Mucosa of descending colon (tissue), 3 donors: ENCODE results near the gene CASP9. TPM values are rescaled to one million over a fixed set of nuclear protein-coding genes. Genes with fewer than 3 reads are reported as not detected.
"Not testable (repeated sequence)": the region's sequence is repeated elsewhere in the genome, so short reads cannot be mapped to it uniquely, and the experiment has no call there.

Experiments used
- ATAC-seq: fragments of 200-7000 bp; cut with Tn5 transposase; one replicate; pipeline ENCODE4 v1.9.1; 2020; ENCODE audit warnings: mild to moderate bottlenecking, moderate library complexity
- DNase-seq, 3 donors: peaks; one replicate each; pipeline ENCODE4 v3.0.0-alpha.2; 2020
- H3K36me3 ChIP-seq: fragments of 200-600 bp; one replicate; pipeline ENCODE4 v1.8.0; 2021; ENCODE audit warnings: low read depth, mild to moderate bottlenecking
- H3K4me1 ChIP-seq: fragments of 200-600 bp; one replicate; pipeline ENCODE4 v1.8.0; 2021; ENCODE audit warnings: low read depth, mild to moderate bottlenecking
- H3K4me3 ChIP-seq: fragments of 200-600 bp; one replicate; pipeline ENCODE4 v1.8.0; 2021; ENCODE audit warnings: mild to moderate bottlenecking
- H3K9me3 ChIP-seq: fragments of 200-600 bp; one replicate; pipeline ENCODE4 v1.8.0; 2021; ENCODE audit warnings: mild to moderate bottlenecking
- intact Hi-C, 2 donors: fragments of 100-400 bp; cut with DNase I in 1 of 2; cut with micrococcal nuclease in 1 of 2; formaldehyde crosslinking; loops; one replicate each; pipeline versions ENCODE4 v1.11.0 to v1.11.1; 2022; cut with DNase I, micrococcal nuclease
- total RNA-seq, 3 donors: library from RNA; stranded (reverse); fragmentation: NEBNext Ultra II Directional in 2 of 3; extraction: Animal tissue kit (Norgen Biotek cat#: 25700) in 2 of 3; gene quantifications; one replicate each; pipeline versions ENCODE4 v1.2.1 to v1.2.4, GENCODE V29; 2021 to 2023
- TF ChIP-seq, protein P1 (sequence below): fragments of 200-600 bp; IDR thresholded peaks from one replicate; pipeline ENCODE4 v1.8.0; 2022; ENCODE audit warnings: antibody characterized with exemption, mild to moderate bottlenecking
- donor health status: DM: no; HTN: no; CAD: no; lungs with moderate emphysema.
- donor health status: DM: no; HTN: no; CAD: no.
- donor health status: DM: no; HTN: yes; CAD: no.

The CASP9 gene
- total RNA-seq, 3 donors from 2014 or later, result 14.2 to 16.0 (median 15.2) TPM

- ATAC-seq (no peak), DNase-seq (no peak)
- intact Hi-C loops, result no loop called here
- H3K4me1 ChIP-seq, result no peaks in the 10 kb centered on the region
- TF ChIP-seq, protein P1, sequence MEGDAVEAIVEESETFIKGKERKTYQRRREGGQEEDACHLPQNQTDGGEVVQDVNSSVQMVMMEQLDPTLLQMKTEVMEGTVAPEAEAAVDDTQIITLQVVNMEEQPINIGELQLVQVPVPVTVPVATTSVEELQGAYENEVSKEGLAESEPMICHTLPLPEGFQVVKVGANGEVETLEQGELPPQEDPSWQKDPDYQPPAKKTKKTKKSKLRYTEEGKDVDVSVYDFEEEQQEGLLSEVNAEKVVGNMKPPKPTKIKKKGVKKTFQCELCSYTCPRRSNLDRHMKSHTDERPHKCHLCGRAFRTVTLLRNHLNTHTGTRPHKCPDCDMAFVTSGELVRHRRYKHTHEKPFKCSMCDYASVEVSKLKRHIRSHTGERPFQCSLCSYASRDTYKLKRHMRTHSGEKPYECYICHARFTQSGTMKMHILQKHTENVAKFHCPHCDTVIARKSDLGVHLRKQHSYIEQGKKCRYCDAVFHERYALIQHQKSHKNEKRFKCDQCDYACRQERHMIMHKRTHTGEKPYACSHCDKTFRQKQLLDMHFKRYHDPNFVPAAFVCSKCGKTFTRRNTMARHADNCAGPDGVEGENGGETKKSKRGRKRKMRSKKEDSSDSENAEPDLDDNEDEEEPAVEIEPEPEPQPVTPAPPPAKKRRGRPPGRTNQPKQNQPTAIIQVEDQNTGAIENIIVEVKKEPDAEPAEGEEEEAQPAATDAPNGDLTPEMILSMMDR, result no peak
- H3K9me3 ChIP-seq, result no peaks in the 10 kb centered on the region
- peaks cover 5% of the 10 kb centered on the region for H3K36me3 ChIP-seq
- H3K4me3 ChIP-seq, result no peak overlapping the region
Measured at GRCh38 chr1:15489052-15489736, 34.8 kb downstream of the CASP9 start.

DNA sequence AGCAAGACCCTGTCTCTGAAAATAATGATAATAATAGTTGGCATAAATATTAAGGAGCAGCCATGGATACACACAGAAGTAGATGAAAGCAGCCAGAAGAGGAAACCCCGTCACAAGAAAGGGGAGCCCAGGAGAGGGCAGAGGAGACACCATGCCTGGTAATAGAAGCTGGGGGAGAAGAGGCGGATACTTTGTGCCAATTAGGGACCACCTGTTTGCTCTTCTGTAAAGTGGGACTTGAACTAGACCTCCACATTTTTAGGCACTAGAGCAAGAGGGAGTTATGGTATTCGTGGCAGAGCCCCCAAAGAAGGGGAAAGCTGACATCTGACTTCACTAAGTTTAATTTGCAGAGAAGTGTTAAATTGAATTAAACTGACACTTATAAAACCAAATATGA is 35.6 kb downstream of the CASP9 start:
- Histone ChIP-seq H3K4me1 (no peaks in the 10 kb centered on the region), H3K36me3 (no peaks in the 10 kb centered on the region), H3K4me3 (no peak overlapping the region), H3K9me3 (no peaks in the 10 kb centered on the region)
- no peak for DNase-seq
- intact Hi-C loops, result no loop called here
- no peak for ATAC-seq
- TF ChIP-seq, protein P1, result no peak

DNA sequence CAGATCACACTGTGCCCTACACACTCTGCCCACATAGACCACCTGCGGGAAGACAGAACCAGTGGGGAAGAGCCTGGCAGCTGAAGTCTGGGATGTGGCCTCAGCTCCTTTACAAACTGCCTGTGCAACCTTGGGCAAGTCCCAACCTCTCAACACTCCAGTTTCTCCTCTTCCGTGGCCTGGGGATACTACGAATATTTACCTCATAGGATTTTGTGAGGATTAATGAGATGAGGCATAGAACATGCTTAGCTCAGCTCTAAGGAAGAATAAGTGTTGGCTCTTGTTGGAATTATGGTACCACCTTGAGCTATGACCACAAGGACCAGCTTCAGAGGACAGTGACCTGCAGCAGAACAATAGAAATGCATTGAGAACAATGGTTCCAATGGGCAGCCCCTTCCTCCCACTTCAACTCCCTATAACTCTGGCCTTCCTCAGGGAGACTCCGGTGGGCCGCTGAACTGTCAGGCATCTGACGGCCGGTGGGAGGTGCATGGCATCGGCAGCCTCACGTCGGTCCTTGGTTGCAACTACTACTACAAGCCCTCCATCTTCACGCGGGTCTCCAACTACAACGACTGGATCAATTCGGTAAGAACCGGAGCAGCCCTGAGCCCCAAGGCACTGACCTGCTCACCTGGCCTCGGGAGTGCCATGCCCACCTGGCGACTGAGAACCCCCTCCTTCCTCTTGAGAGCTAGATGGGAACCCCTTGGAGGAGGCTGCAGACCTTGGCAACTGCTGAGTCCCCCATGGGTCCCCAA is 37.0 kb downstream of the CASP9 start:
- H3K36me3 ChIP-seq, DNase-seq, H3K4me3 ChIP-seq, ATAC-seq, intact Hi-C loops, H3K4me1 ChIP-seq, H3K9me3 ChIP-seq: not testable (repeated sequence)

- TF ChIP-seq, protein P1, result no peak
- ATAC-seq (no peak), DNase-seq (no peak)
- Histone ChIP-seq H3K4me1 (no peaks in the 10 kb centered on the region), H3K4me3 (no peak overlapping the region), H3K36me3 (no peaks in the 10 kb centered on the region), H3K9me3 (no peaks in the 10 kb centered on the region)
- intact Hi-C loops, result no loop called here
Measured at GRCh38 chr1:15485636-15486035, 38.4 kb downstream of the CASP9 start.

DNA sequence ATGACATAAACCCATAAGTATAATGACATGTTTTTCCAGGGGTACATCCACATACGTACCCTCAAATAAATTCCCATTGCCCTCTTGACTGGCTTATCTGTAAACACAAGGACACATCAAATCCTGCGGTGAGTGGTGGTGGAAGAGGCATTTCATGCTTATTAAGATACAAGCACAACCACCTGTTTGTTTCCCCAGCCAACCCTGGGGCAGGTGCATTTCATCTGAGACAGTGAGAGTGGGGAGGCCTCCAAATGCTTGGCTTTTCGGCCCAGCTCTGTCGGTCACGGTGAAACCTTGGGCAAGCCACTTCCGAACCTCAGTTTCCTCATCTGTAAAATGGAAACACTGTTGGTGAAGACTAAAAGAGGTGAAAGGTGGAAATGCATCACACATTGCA is 39.6 kb downstream of the CASP9 start:
- H3K36me3 ChIP-seq, H3K4me3 ChIP-seq, intact Hi-C loops, H3K4me1 ChIP-seq, DNase-seq, H3K9me3 ChIP-seq, ATAC-seq: not testable (repeated sequence)

DNA sequence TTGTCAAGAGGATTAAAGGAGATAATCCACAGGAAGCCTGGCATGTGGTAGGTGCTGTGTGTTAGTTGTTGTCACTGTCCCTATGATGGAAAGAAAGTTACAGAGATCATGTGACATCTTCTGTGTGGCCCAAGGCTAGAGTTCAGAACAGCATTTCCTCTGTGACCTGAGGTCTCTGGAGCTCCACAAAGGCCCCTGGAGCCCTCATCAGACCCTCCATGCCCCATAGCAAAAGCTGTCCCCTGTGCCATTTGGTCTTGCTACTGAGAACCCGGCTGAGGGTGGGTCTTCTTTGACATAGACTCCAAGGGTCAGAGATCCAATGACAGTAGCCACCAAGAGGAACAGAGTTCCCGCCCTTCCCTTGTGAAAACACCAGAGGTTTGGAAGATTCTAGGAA is 40.0 kb downstream of the CASP9 start:
- no peaks in the 10 kb centered on the region for H3K4me1 ChIP-seq
- TF ChIP-seq, protein P1, result no peak
- no peak overlapping the region for H3K4me3 ChIP-seq
- no peaks in the 10 kb centered on the region for H3K9me3 ChIP-seq
- H3K36me3 ChIP-seq, result no peaks in the 10 kb centered on the region
- DNase-seq (no peak), ATAC-seq (no peak)
- intact Hi-C loops, result no loop called here

DNA sequence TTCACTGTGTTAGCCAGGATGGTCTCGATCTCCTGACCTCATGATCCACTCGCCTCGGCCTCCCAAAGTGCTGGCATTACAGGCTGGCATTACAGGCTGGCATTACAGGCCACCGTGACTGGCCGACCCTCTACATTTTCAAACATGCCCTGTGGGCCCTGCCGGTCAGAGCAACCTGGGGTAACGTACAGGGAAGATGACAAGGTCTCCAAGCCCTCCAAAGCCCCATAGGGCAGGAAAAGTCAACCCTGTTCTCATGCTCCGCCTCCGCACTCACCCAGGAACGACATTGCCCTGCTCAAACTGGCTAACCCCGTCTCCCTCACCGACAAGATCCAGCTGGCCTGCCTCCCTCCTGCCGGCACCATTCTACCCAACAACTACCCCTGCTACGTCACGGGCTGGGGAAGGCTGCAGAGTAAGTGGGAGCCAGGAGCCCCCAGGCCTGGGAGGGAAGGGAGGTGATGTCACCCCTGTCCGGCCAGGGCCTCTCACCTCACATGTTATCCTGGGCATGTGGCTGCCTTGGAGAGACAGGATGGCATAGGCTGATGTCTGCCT is 41.0 kb downstream of the CASP9 start:
- not testable (repeated sequence) for ATAC-seq

DNA sequence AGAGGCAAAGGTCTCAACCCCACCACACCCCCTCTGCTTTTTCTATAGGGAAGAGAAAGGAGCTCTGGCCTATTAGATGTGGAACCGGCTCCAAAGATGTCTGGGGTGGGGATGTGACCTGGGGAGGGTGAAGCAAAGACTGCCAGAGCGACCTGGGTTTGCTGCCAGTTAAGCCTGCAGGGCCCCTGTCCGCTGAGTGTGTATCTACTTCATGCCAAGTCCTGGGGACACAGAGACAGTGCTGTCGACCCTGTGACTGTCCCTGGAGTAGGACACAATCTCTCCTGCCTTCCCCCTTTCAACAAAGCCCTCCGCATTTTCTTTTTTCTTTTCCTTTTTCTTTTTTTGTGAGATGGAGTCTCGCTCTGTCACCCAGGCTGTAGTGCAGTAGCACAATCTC is 41.6 kb downstream of the CASP9 start:
- DNase-seq, H3K36me3 ChIP-seq: not testable (repeated sequence)

More for the DNA sequence above, 41.0 kb downstream of the CASP9 start:
- H3K9me3 ChIP-seq, H3K4me3 ChIP-seq, intact Hi-C loops, H3K36me3 ChIP-seq, DNase-seq, H3K4me1 ChIP-seq: not testable (repeated sequence)

More for the DNA sequence above, 41.6 kb downstream of the CASP9 start:
- H3K9me3 ChIP-seq, ATAC-seq, H3K4me1 ChIP-seq, intact Hi-C loops, H3K4me3 ChIP-seq: not testable (repeated sequence)
